HTERT RPE-1 (cell line): ENCODE measurements around the gene INTS4.
"Not testable (repeated sequence)": the region's sequence is repeated elsewhere in the genome, so short reads cannot be mapped to it uniquely, and the experiment has no call there.

Experiments used
- in situ Hi-C: fragments of 300-500 bp; cut with MboI; formaldehyde crosslinking; loops from 4 replicates; pipeline ENCODE4 v1.14.3; 2020; ENCODE audit warnings: low sequenced_read_pairs

INTS4 gene

GRCh38 chr11:77959434-77959833 is 35.0 kb downstream of the INTS4 start:
- in situ Hi-C loops: no loop called here

GRCh38 chr11:77958583-77959177 is 35.8 kb downstream of the INTS4 start:
- in situ Hi-C loops: not testable (repeated sequence)

- in situ Hi-C loops: not testable (repeated sequence)
Observed at GRCh38 chr11:77943296-77943695, 51.2 kb downstream of the INTS4 start.

GRCh38 chr11:77942465-77942864 is 52.0 kb downstream of the INTS4 start:
- in situ Hi-C loops: not testable (repeated sequence)

GRCh38 chr11:77933596-77933995 is 60.9 kb downstream of the INTS4 start:
- in situ Hi-C loops: not testable (repeated sequence)

- in situ Hi-C loops: not testable (repeated sequence)
Observed at GRCh38 chr11:77930334-77931208, 63.9 kb downstream of the INTS4 start.

GRCh38 chr11:77917713-77918112 is 76.8 kb downstream of the INTS4 start:
- in situ Hi-C loops: not testable (repeated sequence)

GRCh38 chr11:77914307-77914791 is 80.1 kb downstream of the INTS4 start:
- in situ Hi-C loops: not testable (repeated sequence)

- in situ Hi-C loops: not testable (repeated sequence)
Observed at GRCh38 chr11:77913608-77914306, 80.7 kb downstream of the INTS4 start.

- in situ Hi-C loops: not testable (repeated sequence)
Observed at GRCh38 chr11:77910828-77911227, 83.6 kb downstream of the INTS4 start.

- in situ Hi-C loops: no loop called here
Observed at GRCh38 chr11:77909277-77909676, 85.2 kb downstream of the INTS4 start.

GRCh38 chr11:77908835-77909234 is 85.6 kb downstream of the INTS4 start:
- in situ Hi-C loops: no loop called here

- in situ Hi-C loops: not testable (repeated sequence)
Observed at GRCh38 chr11:77894949-77895348, 99.5 kb downstream of the INTS4 start.

GRCh38 chr11:77891703-77892102 is 102.8 kb downstream of the INTS4 start:
- in situ Hi-C loops: not testable (repeated sequence)

GRCh38 chr11:77891256-77891655 is 103.2 kb downstream of the INTS4 start:
- in situ Hi-C loops: not testable (repeated sequence)

GRCh38 chr11:77890619-77891056 is 103.8 kb downstream of the INTS4 start:
- in situ Hi-C loops: not testable (repeated sequence)

- in situ Hi-C loops: not testable (repeated sequence)
Observed at GRCh38 chr11:77890100-77890614, 104.3 kb downstream of the INTS4 start.

- in situ Hi-C loops: not testable (repeated sequence)
Observed at GRCh38 chr11:77889045-77889444, 105.4 kb downstream of the INTS4 start.

GRCh38 chr11:77886401-77886800 is 108.1 kb downstream of the INTS4 start:
- in situ Hi-C loops: no loop called here

- in situ Hi-C loops: no loop called here
Observed at GRCh38 chr11:77884829-77885190, 109.7 kb downstream of the INTS4 start.

GRCh38 chr11:77884186-77884828 is 110.2 kb downstream of the INTS4 start:
- in situ Hi-C loops: no loop called here
